HS-5 (cell line): Measurements from ENCODE around the gene ZFR.
"Not testable (repeated sequence)": the region's sequence is repeated elsewhere in the genome, so short reads cannot be mapped to it uniquely, and the experiment has no call there.

Experiments used
- DNase-seq: peaks from one replicate; pipeline ENCODE4 v3.0.0-alpha.2; 2012; ENCODE audit warnings: low read depth

Gene ZFR

GRCh38 chr5:32358611-32359010, 85.9 kb downstream of the ZFR start:
- DNase-seq = no peak

- no peak for DNase-seq
Observed at GRCh38 chr5:32357658-32358057, 86.9 kb downstream of the ZFR start.

GRCh38 chr5:32355686-32356085, 88.9 kb downstream of the ZFR start:
- no peak for DNase-seq

GRCh38 chr5:32353420-32353819, 91.1 kb downstream of the ZFR start:
- DNase-seq = no peak

GRCh38 chr5:32352685-32353084, 91.9 kb downstream of the ZFR start:
- DNase-seq = no peak

DNA sequence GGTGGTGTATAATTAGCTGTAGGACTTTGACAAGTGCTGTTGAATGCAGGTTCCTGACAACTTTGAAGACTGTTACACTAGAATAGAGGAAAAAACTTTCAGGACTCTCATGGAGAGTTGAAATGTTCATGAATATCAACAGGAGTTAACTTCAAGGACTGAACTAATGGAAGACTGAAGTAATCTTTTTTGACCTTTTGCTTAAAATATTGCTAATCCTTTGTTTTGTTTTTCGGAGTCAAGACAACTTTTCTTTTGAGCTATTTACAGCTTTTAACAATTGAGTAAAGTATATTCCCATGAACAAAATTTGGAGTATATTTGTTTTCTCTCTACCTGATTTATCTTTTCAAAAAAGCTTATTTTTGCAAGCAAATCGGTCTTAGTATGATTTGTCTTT, 97.7 kb downstream of the ZFR start:
- no peak for DNase-seq

- DNase-seq = no peak
Observed at GRCh38 chr5:32343058-32343672, 101.4 kb downstream of the ZFR start.

DNA sequence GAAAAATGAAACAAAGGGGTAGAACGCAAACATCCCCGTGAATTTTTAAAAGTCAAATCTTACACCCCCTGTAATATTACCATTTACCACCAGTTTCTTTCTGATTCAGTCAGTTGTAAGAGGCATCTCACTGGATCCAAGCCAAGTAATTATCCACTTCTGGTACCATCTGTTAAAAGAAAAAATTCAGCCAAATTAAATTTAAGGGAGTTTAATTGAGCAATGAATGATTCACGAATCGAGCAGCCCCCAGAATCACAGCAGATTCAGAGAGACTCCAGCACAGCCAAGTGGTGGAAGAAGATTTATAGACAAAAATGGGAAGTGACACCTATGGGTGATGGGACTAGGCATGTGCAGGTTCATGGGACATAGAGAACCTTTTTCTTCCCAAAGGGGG, 101.9 kb downstream of the ZFR start:
- no peak for DNase-seq

DNA sequence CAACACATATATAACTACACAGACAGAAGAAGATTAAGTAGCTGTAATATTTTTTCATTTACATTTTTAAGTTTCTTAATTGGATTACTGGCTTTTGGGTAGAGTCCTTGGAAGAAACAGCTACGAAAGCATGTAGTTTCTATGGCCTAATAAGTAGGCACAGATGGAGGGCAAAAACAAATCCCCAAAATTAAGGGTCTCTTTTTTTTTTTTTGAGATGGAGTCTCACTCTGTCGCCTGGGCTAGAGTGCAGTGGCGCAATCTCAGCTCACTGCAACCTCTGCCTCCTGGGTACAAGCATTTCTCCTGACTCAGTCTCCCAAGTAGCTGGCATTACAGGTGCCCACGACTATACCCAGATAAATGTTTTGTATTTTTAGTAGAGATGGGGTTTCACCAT, 104.7 kb downstream of the ZFR start:
- no peak for DNase-seq

DNA sequence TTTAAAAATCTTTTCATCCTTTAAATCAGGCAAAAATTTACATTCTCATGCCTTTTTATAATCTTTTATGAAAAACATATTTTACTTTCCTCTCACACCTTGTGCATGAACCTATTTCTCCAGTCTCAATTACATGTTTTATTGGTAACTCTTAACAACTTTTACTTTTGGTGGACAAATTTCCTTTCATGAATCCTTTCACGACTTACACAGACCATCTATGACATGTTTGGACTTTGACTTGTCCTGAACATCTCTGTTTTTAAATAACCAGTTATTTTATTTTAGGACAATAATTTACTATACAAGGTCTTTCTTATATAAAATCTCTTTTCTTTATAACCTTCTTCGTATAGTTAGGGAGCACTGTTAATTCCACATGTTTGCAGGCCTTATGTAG, 105.3 kb downstream of the ZFR start:
- no peak for DNase-seq

- no peak for DNase-seq
Observed at GRCh38 chr5:32332966-32333365, 111.6 kb downstream of the ZFR start.

DNA sequence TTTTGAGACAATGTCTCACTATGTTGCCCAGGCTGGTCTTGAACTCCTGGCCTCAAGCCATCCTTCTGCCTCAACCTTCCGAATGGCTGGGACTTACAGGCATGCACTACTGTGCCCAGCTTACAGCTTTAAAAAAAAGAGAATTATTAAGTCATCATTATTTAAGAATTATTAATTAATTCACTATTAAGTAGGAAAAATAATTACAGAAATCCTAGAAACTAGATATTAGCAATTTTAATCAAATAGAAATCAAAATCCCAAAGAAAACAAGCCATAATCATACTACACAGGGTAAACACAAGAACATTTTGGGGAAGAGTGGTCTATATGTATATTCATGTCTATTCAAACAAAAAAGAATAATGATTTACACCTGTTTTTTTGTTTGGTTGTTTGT, 112.2 kb downstream of the ZFR start:
- DNase-seq = no peak

DNA sequence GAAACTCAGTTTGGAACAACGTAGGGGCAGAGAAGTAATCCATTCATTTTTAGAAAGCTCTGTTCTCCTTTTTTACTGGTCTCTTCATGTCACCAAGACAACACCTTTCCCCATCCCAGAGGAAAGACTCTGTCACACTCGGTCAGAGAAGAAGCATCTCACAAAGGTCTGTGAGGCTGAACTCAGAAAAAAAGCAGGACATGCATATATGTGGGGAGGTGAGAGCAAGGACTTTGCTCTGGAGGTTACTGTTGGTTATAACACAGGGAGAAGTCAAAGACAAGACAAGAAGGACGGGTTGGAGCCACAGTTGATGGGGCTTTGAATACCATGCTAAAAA, 112.6 kb downstream of the ZFR start:
- no peak for DNase-seq

- no peak for DNase-seq
Observed at GRCh38 chr5:32331217-32331934, 113.2 kb downstream of the ZFR start.

- no peak for DNase-seq
Observed at GRCh38 chr5:32330126-32330971, 114.2 kb downstream of the ZFR start.

DNA sequence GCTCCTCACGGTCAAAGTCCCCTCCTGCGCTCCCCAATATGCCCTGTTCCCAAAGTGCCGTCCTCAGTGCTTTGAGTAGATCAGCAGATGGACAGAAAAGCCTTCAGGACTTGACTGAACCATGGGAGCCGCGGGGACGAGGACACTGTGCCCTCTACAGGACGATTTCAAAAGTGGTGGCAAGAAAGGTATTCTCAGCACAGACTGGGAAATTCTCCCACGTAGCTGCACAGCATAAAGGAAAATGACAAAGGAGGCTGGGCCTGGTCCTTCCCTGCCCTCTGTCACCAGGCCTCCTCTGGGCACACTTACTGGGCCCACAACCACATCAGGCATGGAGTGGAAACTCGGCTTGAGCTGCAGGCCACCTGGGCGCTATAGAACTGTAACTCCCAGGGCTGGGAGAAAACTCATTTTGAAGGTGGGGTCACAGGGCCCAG, 115.1 kb downstream of the ZFR start:
- DNase-seq = no peak

GRCh38 chr5:32326216-32326772, 118.2 kb downstream of the ZFR start:
- no peak for DNase-seq

DNA sequence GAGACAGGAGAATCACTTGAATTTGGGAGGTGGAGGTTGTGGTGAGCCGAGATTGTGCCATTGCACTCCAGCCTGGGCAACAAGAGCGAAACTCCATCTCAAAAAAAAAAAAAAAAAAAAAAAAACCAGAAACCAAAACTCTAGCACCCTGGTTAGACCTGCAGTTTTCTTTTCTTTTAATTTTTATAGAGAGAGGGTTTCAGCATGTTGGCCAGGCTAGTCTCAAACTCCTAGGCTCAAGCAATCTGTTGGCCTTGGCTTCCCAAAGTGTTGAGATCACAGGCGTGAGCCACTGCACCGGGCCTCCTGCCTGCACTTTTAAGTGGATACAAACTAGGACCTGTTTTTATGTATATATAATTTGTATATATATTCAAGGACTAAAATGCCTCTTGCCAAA, 118.9 kb downstream of the ZFR start:
- DNase-seq = no peak

DNA sequence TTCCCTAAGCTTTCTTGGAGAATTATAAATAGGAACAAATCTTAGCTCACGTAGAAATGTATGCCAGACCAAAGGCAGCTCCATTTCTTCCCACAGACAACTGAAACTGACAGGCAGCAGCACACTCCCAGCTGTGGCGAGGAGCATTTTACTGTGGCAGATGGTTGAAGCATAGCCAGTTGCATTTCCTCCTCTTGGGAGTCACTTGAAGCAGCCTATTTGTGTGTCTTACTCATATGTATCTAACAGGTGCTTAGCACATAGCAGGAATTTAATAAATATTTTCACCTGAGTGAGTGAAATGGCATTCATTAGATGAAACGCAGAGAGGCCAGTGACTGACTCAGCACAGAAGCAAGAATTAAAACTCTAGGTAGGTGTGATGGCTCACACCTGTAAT, 119.5 kb downstream of the ZFR start:
- DNase-seq = no peak

DNA sequence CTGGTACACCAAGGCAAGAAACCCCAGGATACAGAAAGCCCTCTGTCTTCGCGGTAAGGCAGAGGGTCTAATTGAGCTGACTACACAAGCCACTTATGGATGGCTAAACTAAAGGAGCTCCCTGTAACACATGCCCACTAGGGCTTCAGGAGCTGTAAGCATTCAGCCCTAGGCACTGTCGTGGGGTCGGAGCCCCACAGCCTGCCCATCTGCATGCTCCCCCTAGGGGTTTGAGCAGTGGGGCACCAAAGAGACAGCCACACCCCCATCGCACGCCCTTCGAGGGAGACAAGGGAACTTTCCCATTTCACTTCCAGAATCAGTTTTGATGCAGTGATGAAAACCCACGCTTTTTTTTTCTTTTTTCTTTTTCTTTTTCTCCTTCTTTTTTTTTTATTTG, 120.8 kb downstream of the ZFR start:
- DNase-seq = no peak

DNA sequence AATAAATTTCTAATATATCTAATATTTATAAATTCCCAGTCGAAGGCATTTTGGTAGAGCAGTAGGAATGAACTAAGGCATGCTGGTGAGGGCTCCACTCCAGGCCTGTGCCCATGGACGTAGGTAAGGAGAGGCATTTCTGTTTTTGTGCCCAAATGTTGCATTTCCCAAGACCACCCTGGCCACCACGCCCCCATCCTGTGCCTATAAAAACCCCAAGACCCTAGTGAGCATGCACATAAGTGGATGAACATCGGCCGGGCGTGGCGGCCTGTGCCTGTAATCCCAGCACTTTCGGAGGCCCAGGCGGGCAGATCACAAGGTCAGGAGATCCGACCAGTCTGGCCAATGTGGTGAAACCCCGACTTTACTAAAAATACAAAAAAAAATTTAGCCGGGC, 121.7 kb downstream of the ZFR start:
- DNase-seq = no peak

- DNase-seq = not testable (repeated sequence)
Observed at GRCh38 chr5:32321787-32322186, 122.8 kb downstream of the ZFR start.

GRCh38 chr5:32320576-32320975, 124.0 kb downstream of the ZFR start:
- DNase-seq = no peak
